ENCODE measurements around the gene SPOCK2.

DNA sequence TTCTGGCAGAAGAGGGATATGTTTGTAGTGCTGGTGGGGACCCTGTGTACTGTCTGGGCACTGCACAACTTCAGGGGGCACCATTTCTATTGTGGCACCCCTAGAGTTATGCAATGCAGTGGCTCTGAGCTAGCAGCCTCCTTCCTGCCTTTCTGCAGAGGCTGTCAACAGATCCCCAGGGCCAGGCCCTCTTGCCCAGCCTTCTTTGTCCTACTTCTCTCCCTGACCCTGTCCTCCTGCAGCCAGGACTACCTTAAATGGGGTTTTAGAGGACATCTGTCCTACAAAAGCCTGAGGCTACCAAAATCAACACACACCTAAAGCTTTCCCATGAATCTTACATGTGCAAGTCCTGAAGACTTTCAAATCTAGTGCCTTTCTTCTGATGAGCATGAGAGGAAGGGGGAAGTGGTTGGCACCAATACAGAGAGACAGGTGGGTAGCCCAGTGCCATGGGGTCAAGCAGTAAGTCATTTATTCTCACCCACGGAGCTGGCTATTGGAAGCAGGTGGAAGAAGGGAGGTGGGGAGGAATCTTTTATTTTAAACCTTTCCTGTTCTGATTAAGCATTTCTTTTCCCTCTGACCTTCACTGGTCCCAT lies 2.4 kb downstream of the SPOCK2 start:
- no peak for TF ChIP-seq POLR2AphosphoS5 (IDR thresholded peaks at IDR 0.05; ENCODE audit: borderline replicate concordance, low read depth, low read length)
- no peak for TF ChIP-seq EZH2 (IDR thresholded peaks at IDR 0.05)

Data from SK-N-MC (cell line).